ENCODE measurements around the gene KLK15. TPM values are rescaled to one million over a fixed set of nuclear protein-coding genes. Genes with fewer than 3 reads are reported as not detected.
"Not testable (repeated sequence)": the region's sequence is repeated elsewhere in the genome, so short reads cannot be mapped to it uniquely, and the experiment has no call there.

Gene KLK15
- total RNA-seq, 2 donors from 2014 or later, result not detected

GRCh38 chr19:50814883-50815282, 18.5 kb downstream of the KLK15 start:
- Mint-ChIP-seq H3K36me3 (peaks cover 7 to 14% of the 10 kb centered on the region in 2 donors), H3K27ac (no peak overlapping the region), H3K9me3 (peaks cover 4 to 6% of the 10 kb centered on the region in 2 donors)
- DNase-seq (ENCODE audit: low spot score in 2 of 2) (no peak), ATAC-seq (no peak)

- peaks cover 7 to 14% of the 10 kb centered on the region in 2 donors for H3K36me3 Mint-ChIP-seq
- H3K27ac Mint-ChIP-seq, result no peak overlapping the region
- ATAC-seq (no peak), DNase-seq (ENCODE audit: low spot score in 2 of 2) (no peak)
- peaks cover 7 to 9% of the 10 kb centered on the region in 2 donors for H3K9me3 Mint-ChIP-seq
Measured at GRCh38 chr19:50812474-50812873, 20.9 kb downstream of the KLK15 start.

- not testable (repeated sequence) for H3K36me3 Mint-ChIP-seq; ATAC-seq; H3K9me3 Mint-ChIP-seq; DNase-seq (ENCODE audit: low spot score in 2 of 2); H3K27ac Mint-ChIP-seq
Measured at GRCh38 chr19:50811622-50812238, 21.6 kb downstream of the KLK15 start.

- H3K27ac Mint-ChIP-seq, result no peak overlapping the region
Measured at GRCh38 chr19:50808856-50809255, 24.5 kb downstream of the KLK15 start.

GRCh38 chr19:50804420-50805272, 28.7 kb downstream of the KLK15 start:
- Mint-ChIP-seq H3K27ac (peak overlapping the region; percentile 96 to 100), H3K36me3 (peaks cover 26 to 39% of the 10 kb centered on the region in 2 donors), H3K9me3 (peaks cover 0 to under 1% of the 10 kb centered on the region in 2 donors)
- DNase-seq (ENCODE audit: low spot score in 2 of 2) (peak; percentile 95 to 97), ATAC-seq (peak; percentile 97 to 98)

More at GRCh38 chr19:50808856-50809255, 24.5 kb downstream of the KLK15 start:
- no peak for ATAC-seq
- peaks cover 7 to 9% of the 10 kb centered on the region in 2 donors for H3K9me3 Mint-ChIP-seq
- no peak for DNase-seq (ENCODE audit: low spot score in 2 of 2)
- H3K36me3 Mint-ChIP-seq, result peaks cover 8 to 12% of the 10 kb centered on the region in 2 donors

GRCh38 chr19:50803633-50804419, 29.5 kb downstream of the KLK15 start:
- Mint-ChIP-seq H3K27ac (peak overlapping the region; percentile 96 to 100), H3K36me3 (peaks cover 26 to 39% of the 10 kb centered on the region in 2 donors), H3K9me3 (no peaks in the 10 kb centered on the region)
- DNase-seq (ENCODE audit: low spot score in 2 of 2) (no peak), ATAC-seq (peak in 1 of 2 donors; percentile 21)

GRCh38 chr19:50801107-50801506, 32.3 kb downstream of the KLK15 start:
- ATAC-seq (no peak), DNase-seq (ENCODE audit: low spot score in 2 of 2) (no peak)
- peak overlapping the region in 1 of 2 donors; percentile 22 for H3K27ac Mint-ChIP-seq
- peaks cover 26 to 39% of the 10 kb centered on the region in 2 donors for H3K36me3 Mint-ChIP-seq
- H3K9me3 Mint-ChIP-seq, result no peaks in the 10 kb centered on the region

- Mint-ChIP-seq H3K36me3 (peaks cover 24 to 34% of the 10 kb centered on the region in 2 donors), H3K9me3 (no peaks in the 10 kb centered on the region), H3K27ac (no peak overlapping the region)
- no peak for ATAC-seq
- DNase-seq (ENCODE audit: low spot score in 2 of 2), result no peak
Measured at GRCh38 chr19:50799547-50799851, 33.9 kb downstream of the KLK15 start.

GRCh38 chr19:50798659-50799546, 34.5 kb downstream of the KLK15 start:
- no peak for DNase-seq (ENCODE audit: low spot score in 2 of 2)
- H3K36me3 Mint-ChIP-seq, result peaks cover 19 to 28% of the 10 kb centered on the region in 2 donors

GRCh38 chr19:50797781-50798658, 35.4 kb downstream of the KLK15 start:
- DNase-seq (ENCODE audit: low spot score in 2 of 2) (no peak), ATAC-seq (peak in 1 of 2 donors; percentile 3)
- Mint-ChIP-seq H3K36me3 (peaks cover 10 to 19% of the 10 kb centered on the region in 2 donors), H3K9me3 (no peaks in the 10 kb centered on the region), H3K27ac (peak overlapping the region; percentile 38 to 77)

More at GRCh38 chr19:50798659-50799546, 34.5 kb downstream of the KLK15 start:
- H3K27ac Mint-ChIP-seq, result peak overlapping the region in 1 of 2 donors; percentile 38
- H3K9me3 Mint-ChIP-seq, result no peaks in the 10 kb centered on the region
- ATAC-seq, result no peak

GRCh38 chr19:50797429-50797780, 36.0 kb downstream of the KLK15 start:
- DNase-seq (ENCODE audit: low spot score in 2 of 2), result no peak
- no peak for ATAC-seq
- Mint-ChIP-seq H3K9me3 (no peaks in the 10 kb centered on the region), H3K27ac (no peak overlapping the region), H3K36me3 (peaks cover 5 to 14% of the 10 kb centered on the region in 2 donors)

GRCh38 chr19:50796634-50797428, 36.5 kb downstream of the KLK15 start:
- Mint-ChIP-seq H3K27ac (no peak overlapping the region), H3K9me3 (no peaks in the 10 kb centered on the region)

GRCh38 chr19:50796128-50796633, 37.2 kb downstream of the KLK15 start:
- Mint-ChIP-seq H3K9me3 (no peaks in the 10 kb centered on the region), H3K27ac (no peak overlapping the region), H3K36me3 (peaks cover 4 to 5% of the 10 kb centered on the region in 2 donors)
- DNase-seq (ENCODE audit: low spot score in 2 of 2) (no peak), ATAC-seq (peak in 1 of 2 donors; percentile 8)

More at GRCh38 chr19:50796634-50797428, 36.5 kb downstream of the KLK15 start:
- peaks cover 5 to 9% of the 10 kb centered on the region in 2 donors for H3K36me3 Mint-ChIP-seq
- DNase-seq (ENCODE audit: low spot score in 2 of 2) (no peak), ATAC-seq (no peak)

GRCh38 chr19:50795664-50796073, 37.7 kb downstream of the KLK15 start:
- Mint-ChIP-seq H3K36me3 (peaks cover 0 to under 1% of the 10 kb centered on the region in 2 donors), H3K9me3 (no peaks in the 10 kb centered on the region), H3K27ac (peak overlapping the region in 1 of 2 donors; percentile 22)
- DNase-seq (ENCODE audit: low spot score in 2 of 2), result no peak
- ATAC-seq, result no peak

All from activated naive CD4-positive, alpha-beta T cell treated with anti-CD3 and anti-CD28 coated beads, Interleukin-2, amount 50 U/mL, for 72 hours (primary cell).